NCI-H345 treated with DMSO at 0.1 percent for 48 hours (cell line): ENCODE results near the gene GOLGA8A.
"Not testable (repeated sequence)": the region's sequence is repeated elsewhere in the genome, so short reads cannot be mapped to it uniquely, and the experiment has no call there.

Experiments
- DNase-seq: peaks from one replicate; lab custom pipeline; 2025; ENCODE audit not compliant: unreplicated experiment; lab: John Stamatoyannopoulos, UW

Gene GOLGA8A, protein sequence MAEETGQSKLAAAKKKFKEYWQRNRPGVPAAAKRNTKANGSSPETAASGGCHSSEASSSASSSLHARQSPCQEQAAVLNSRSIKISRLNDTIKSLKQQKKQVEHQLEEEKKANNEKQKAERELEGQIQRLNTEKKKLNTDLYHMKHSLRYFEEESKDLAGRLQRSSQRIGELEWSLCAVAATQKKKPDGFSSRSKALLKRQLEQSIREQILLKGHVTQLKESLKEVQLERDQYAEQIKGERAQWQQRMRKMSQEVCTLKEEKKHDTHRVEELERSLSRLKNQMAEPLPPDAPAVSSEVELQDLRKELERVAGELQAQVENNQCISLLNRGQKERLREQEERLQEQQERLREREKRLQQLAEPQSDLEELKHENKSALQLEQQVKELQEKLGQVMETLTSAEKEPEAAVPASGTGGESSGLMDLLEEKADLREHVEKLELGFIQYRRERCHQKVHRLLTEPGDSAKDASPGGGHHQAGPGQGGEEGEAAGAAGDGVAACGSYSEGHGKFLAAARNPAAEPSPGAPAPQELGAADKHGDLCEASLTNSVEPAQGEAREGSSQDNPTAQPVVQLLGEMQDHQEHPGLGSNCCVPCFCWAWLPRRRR

DNA sequence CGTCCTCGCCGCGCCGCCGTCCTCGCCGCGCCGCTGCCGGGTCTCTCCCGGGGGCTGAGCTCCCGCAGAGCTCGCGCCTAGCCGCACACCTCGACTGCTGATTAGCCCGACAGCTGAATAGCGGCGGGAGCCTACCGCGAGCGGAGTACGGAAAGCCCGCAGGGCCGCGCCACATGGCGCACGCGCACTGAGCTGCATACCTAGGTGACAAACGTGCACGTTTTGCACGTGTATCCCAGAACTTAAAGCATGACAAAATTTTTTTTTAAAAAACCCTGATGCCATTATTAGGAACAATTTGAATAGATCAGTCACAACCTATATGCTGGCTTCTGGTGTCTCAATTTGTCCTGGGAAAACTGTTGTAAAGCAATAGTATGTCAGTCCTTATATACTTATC, at the start of gene GOLGA8A:
Gene GOLGA8A, minus strand, starts transcription at position 122 of the 400 bp plus-strand sequence. CDS start 48,117 bp downstream, outside the sequence.
- DNase-seq, result peak; percentile 53

DNA sequence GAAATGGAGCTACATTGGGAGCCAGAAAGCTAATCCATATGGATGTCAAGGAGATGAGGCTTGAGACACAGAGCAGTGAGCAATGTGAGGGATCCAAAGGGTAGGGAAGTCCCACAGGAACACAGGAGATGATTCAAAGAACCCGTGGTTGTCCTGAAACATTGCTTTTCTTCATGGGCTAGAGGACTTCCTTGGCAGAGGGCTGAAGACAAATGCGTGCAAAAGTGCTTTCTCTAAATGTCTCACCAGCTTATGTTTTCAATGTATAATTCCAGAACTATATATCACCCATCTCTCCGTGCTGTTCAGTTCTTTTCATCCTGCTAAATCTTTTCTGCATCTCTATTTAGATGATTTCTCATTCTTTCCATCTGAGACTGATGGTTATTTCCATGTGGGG, 46.0 kb upstream of the GOLGA8A start:
- no peak for DNase-seq

DNA sequence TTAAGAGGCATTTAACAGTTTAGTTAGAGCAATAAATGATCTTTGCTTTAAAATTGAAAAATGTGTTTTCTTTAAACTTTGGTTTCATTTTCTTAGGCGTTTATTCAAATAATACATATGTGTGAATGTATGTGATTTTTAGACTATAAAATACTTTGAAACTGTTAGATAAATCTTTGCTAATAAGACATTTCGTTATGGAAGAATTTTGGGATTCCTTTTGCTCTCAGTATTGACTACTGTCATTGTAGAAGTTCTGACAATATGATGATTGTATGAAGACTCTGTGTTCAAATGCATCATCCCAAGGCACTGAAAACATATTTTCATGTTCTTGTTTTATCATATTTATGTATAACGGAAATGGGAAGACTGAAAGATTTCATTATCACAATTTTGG, 43.8 kb upstream of the GOLGA8A start:
- DNase-seq, result no peak

DNA sequence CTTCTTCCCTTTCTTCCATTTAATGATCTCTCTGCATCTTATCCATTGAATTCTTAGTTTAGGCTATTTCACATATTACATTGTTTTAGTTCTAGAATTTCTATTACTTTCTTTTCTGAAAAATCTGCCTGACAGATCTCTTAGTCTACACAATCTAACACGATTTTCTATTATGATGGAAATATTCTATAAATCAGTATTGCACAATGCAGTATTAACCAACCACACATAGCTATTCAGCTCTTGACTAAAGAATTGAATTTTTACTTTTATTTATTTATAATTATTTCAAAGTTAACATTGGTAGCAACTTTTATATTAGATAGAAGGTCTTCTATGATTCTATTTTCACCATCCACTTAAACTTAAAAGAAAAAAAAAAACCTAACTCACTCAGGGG, 36.2 kb upstream of the GOLGA8A start:
- no peak for DNase-seq

- DNase-seq, result no peak
Measured at GRCh38 chr15:34472947-34473346, 35.3 kb upstream of the GOLGA8A start.

- DNase-seq, result no peak
Measured at GRCh38 chr15:34470892-34471291, 33.3 kb upstream of the GOLGA8A start.

GRCh38 chr15:34470091-34470490, 32.5 kb upstream of the GOLGA8A start:
- no peak for DNase-seq

DNA sequence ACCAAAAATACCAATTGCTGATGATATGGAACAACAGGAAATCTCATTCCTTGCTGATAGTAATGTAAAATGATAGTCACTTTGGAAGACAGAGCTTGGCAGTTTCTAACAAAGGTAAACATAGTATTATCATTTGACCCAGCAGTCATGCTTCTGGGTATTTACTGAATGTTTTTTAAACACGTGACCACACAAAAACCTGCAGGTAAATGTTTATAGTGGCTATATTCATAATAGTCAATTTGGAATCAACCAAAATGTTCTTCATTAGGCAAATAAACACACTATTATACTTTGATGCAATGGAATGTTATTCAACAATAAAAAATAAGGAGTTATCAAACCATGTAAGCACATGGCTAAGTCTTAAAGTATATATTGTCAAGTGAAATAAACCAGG, 24.1 kb upstream of the GOLGA8A start:
- DNase-seq, result no peak

- no peak for DNase-seq
Measured at GRCh38 chr15:34460451-34460850, 22.8 kb upstream of the GOLGA8A start.

GRCh38 chr15:34456658-34457057, 19.1 kb upstream of the GOLGA8A start:
- DNase-seq, result no peak

DNA sequence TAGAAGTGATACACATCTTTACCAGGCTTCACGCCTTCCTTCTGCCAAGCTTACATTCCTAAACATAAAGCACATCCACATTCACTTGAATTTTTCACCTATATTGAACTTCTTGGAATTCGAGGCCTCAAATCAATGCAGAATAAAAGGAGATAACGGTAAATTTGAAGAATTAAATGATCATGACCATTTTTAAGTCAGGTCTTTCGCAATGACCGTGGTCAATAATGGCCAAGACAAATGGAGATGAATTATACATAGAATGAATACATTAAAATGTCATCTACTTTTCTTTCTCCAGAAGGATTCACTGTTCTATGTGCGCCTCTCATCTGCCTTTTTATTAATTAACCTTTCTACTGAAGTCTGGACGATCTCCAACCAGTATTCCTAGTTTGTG, 5.3 kb upstream of the GOLGA8A start:
- DNase-seq, result no peak

DNA sequence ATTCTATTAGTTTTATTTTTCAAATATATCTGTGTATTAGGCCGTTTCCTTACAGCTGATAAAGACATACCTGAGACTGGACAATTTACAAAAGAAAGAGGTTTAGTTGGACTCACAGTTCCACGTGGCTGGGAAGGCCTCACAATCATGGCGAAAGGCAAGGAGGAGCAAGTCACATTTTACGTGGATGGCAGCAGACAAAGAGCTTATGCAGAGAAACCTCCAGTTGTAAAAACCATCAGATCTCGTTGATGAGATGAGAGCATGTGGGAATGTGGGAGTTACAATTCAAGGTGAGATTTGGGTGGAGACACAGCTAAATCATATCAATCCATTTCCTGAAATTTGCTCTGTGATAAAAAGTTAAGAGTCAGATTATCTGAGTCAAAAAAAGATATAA, 2.3 kb upstream of the GOLGA8A start:
- DNase-seq, result no peak

DNA sequence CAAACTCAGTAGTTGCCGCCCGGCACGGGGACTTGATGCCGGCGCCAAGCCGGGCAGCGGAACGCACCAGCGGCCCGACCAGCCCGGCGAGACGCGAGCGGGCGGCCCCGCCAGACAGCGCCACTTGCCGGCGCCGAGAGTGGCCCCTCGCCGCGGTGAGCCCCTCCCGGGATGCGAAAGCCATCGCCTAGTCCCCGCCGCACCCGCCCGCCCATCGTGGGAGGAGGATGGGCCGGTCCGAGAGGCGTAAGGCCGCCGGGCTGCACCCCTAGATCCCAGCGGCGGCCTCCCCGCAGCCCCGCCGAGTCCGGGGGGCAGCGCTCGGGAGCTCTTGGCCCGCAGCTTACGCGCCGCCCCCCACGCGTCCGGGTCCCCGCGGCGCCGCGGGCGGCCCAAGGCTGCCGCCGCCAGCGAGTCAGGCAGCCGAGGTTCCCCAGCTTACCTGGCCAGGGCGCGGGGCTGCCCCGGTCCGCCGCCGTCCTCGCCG, 609 bp downstream of the GOLGA8A start:
- DNase-seq, result no peak

DNA sequence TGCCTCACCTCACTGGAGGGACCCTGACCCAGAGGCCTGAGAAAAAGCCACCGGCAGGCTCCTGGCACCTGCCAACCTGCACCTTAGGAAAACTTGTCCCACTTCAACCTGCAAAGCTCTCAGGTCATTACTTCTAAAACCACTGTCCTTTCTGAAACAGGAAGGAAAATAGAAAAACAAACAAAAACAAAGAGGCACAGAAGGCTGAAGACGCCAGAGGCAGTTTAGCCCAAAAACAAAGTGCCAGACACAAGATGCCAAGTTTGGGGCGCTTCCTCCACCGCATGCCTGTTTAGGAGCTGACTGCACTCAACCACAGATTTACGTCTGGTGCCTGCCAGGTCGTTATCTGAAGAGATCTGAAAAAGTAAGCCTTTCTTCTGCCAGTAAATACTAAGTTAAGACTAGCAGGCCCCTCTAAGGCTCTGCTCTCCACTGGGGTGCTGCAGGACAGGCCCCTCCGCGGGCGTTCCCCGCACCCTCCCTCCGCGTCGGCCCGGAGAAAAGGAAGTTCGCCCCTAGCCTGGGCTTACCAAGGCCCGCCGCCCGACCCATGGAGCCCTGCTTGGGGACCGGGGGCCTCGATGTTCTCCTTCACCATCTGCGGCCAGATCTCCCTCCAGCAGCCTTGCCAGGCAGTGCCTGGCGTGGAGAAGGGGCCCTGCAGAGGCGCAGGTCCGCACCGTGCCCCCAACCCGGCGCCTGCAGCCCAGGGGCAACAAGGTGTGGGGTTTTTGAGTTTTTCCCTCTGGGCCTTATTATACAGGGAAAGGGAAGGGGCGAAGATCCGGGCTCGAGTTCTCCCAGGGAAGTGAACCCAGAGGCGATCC, 1.3 kb downstream of the GOLGA8A start:
- no peak for DNase-seq

DNA sequence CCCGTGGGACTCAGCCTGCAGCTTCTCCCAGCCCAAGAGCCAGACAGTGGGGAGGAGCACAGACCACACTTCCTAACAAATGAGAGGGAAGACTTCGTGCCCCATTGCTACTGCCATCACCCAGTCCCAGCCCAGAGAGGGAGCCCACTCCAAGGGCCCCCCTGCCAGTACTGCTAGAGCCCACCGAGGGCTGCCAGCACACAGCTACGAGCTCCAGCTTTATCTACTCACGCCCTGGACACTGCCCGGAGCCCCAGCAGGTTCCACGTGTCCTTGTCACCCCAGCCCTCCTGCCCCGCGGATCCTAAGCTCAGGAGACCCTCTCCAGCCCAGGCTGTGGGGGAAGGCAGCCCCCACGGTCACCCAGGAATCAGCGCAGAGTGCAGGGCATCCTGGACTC, 1.9 kb downstream of the GOLGA8A start:
- no peak for DNase-seq

- no peak for DNase-seq
Measured at GRCh38 chr15:34434627-34435305, 2.8 kb downstream of the GOLGA8A start.

DNA sequence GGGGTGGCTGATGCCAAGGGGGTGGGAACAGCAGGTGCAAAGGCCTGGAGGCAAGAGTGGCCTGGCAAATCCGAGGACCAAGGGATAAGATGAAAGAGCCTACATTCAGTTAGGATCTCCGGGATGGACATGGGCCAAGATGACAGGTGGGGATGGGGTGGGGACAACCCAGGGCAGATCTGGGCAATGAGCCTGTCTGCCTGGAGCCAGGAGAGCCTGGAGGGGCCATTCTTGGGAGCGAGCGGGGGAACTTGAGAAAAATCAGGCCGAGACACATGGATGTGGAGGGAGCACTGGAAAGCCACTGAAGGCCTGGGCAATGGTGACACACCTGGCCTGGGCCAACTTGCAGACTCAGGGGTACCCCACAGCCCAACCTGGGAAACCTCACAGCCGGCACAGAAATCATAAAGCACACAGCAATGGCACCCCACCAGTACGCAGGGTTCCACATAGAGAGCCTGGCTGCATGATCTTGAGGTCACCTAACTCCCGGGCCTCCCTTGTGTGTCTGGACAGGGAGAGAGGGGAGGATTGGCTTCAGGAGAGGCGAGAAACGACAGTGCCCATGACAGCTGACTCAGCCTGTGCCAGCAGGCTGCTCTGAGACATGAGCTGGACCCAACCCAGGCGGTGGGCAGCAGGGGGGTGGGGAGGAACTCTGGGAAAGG, 3.5 kb downstream of the GOLGA8A start:
- DNase-seq, result not testable (repeated sequence)

DNA sequence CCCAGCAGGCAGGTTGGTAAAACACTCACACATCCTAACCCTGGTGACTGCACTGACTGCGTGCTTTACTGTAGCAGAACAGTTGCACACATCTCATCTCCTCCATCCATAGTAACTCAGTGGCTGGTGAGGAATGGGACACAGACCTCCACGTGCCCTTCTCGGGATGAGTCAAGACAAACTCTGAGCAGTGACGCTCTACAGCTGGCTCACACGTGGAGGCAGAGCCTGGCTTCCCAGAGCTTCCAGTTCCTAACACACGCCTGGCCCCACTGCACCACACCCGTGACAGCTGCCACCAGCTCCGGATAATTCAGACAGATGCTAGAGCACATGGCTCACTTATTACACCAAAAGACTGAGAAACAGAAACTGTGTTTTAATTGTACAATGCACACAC, 7.0 kb downstream of the GOLGA8A start:
- not testable (repeated sequence) for DNase-seq

DNA sequence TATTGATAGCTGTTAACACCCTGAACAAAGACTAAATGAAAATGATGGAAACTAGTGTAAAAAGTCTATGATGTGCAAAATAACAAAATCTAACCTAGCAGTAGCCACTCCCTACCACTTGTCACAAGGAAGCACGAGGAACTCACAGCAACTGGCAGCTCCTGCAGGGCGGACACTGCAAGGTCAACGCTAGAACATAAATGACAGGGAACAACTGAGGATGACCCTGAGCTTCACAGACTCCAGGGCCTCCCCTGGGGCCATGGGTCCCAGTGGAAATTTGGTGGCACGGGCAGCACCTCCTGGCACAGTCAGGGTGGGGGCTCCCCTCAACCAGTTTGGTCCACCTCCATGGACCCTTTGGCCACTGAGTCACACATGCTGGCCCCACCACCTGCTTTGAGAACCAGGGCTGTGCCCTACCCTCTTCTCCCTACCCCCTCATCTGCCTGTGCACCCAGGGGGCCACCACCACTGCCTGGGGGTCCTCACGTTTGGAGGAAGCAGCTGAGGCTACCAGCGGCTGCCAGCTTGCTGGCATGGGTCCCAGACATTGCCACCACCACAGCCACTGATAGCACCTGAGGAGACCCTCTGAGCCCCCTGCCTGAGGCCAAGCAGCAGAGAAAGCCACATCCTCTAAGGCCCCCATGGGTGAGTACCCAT, 14.1 kb downstream of the GOLGA8A start:
- DNase-seq, result not testable (repeated sequence)

DNA sequence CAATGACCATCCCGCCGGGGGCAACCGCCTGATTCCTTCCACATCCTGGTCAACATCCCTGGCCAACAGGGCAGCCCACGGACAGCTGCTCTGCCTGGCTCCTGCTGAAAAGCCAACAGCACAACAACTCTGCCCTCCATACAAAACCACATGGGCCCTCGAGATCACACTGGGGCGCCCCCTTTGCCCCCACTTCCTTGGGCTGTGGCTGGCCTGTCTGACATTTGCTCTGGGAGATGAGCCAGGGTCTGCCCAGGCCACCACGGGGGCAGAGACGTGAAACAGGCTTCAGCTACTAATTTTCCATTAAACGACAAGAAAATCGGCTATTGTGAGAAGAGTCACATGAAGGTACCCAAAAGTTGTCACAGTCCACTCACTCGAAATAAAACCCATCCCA, 16.7 kb downstream of the GOLGA8A start:
- not testable (repeated sequence) for DNase-seq
